HEK293 (cell line): Measurements from ENCODE around the gene MNT.

Source experiments
- CTCF ChIA-PET: fragments of 350-600 bp; formaldehyde crosslinking; extraction: SDS; loops from one replicate; lab custom pipeline; 2021; ENCODE audit warnings: antibody characterized with exemption; lab: Yijun Ruan, JAX
- POLR2A ChIA-PET: fragments of 300-600 bp; formaldehyde crosslinking; extraction: SDS; loops from one replicate; lab custom pipeline; 2020; ENCODE audit warnings: antibody characterized with exemption, inconsistent platforms; lab: Yijun Ruan, JAX
- H3K27ac ChIP-seq: fragments of 200-500 bp; sonication (Bioruptor generic); 2 replicates; pipeline ENCODE4 v1.5.1; 2014; ENCODE audit warnings: low read depth, low read length, control low read depth, inconsistent platforms; ENCODE audit errors: extremely low read depth
- H3K36me3 ChIP-seq, 2 experiments: fragments of 200-500 bp in 1 of 2; sonication (Bioruptor generic) in 1 of 2; 1 replicate in 1 of 2; 2 replicates in 1 of 2; pipeline ENCODE4 v1.5.1; 2014 to 2017; ENCODE audit warnings: inconsistent platforms in 2 of 2, low read length in 2 of 2; ENCODE audit not compliant: control insufficient read depth in 2 of 2, insufficient read depth in 1 of 2
- H3K4me1 ChIP-seq: fragments of 200-500 bp; sonication (Bioruptor generic); 2 replicates; pipeline ENCODE4 v1.5.1; 2014; ENCODE audit warnings: mild to moderate bottlenecking, low read length, inconsistent platforms; ENCODE audit not compliant: control insufficient read depth, insufficient read depth
- H3K4me3 ChIP-seq: 2 replicates; pipeline ENCODE4 v1.5.1; 2011; ENCODE audit warnings: low read depth, mild to moderate bottlenecking, control low read depth, low read length, moderate library complexity
- H3K9me3 ChIP-seq: fragments of 200-500 bp; sonication (Bioruptor generic); 2 replicates; pipeline ENCODE4 v1.5.1; 2014; ENCODE audit warnings: low read depth, low read length, inconsistent platforms; ENCODE audit not compliant: control insufficient read depth, insufficient read depth
- AEBP2 ChIP-seq: fragments of 450-650 bp; formaldehyde crosslinking; IDR thresholded peaks from 2 replicates; pipeline ENCODE4 v1.5.1; 2016; ENCODE audit warnings: missing biosample characterization, missing genetic modification characterization, borderline replicate concordance
- BCL6B ChIP-seq: fragments of 450-650 bp; formaldehyde crosslinking; IDR thresholded peaks from 2 replicates; pipeline ENCODE4 v1.5.1; 2017; ENCODE audit warnings: missing biosample characterization, missing genetic modification characterization
- GLI2 ChIP-seq: fragments of 450-650 bp; formaldehyde crosslinking; IDR thresholded peaks from 2 replicates; pipeline ENCODE4; 2017; ENCODE audit warnings: missing biosample characterization, missing genetic modification characterization, low read depth, borderline replicate concordance
- HOXC10 ChIP-seq: sonication (generic); formaldehyde crosslinking; IDR thresholded peaks from 2 replicates; pipeline ENCODE4 v1.8.1; 2023; ENCODE audit warnings: mild to moderate bottlenecking, missing genetic modification reagents
- KLF17 ChIP-seq: fragments of 450-650 bp; formaldehyde crosslinking; IDR thresholded peaks from 2 replicates; pipeline ENCODE4 v1.5.1; 2016; ENCODE audit warnings: missing biosample characterization, missing genetic modification characterization
- PRDM6 ChIP-seq: fragments of 450-650 bp; formaldehyde crosslinking; IDR thresholded peaks from 2 replicates; pipeline ENCODE4 v1.5.1; 2017; ENCODE audit warnings: missing biosample characterization, missing genetic modification characterization
- SP2 ChIP-seq: fragments of 450-650 bp; formaldehyde crosslinking; IDR thresholded peaks from 2 replicates; pipeline ENCODE4 v1.5.1; 2016; ENCODE audit warnings: missing biosample characterization, missing genetic modification characterization
- ZBTB11 ChIP-seq: fragments of 450-650 bp; formaldehyde crosslinking; conservative IDR thresholded peaks from 2 replicates; pipeline ENCODE4 v1.5.1; 2016; ENCODE audit warnings: low read depth, missing biosample characterization, missing genetic modification characterization
- ZBTB17 ChIP-seq: fragments of 450-650 bp; formaldehyde crosslinking; IDR thresholded peaks from 2 replicates; pipeline ENCODE4 v1.5.1; 2016; ENCODE audit warnings: missing biosample characterization, missing genetic modification characterization
- ZBTB44 ChIP-seq: fragments of 450-650 bp; IDR thresholded peaks from 2 replicates; pipeline ENCODE4 v1.5.1; 2018; ENCODE audit warnings: missing biosample characterization, mild to moderate bottlenecking, missing genetic modification characterization
- ZFHX2 ChIP-seq: fragments of 450-650 bp; formaldehyde crosslinking; conservative IDR thresholded peaks from 2 replicates; pipeline ENCODE4 v1.5.1; 2016; ENCODE audit warnings: missing biosample characterization, missing genetic modification characterization
- ZNF175 ChIP-seq: fragments of 450-650 bp; formaldehyde crosslinking; IDR thresholded peaks from 2 replicates; pipeline ENCODE4 v1.5.1; 2016; ENCODE audit warnings: missing biosample characterization, missing genetic modification characterization
- ZNF292 ChIP-seq: fragments of 450-650 bp; formaldehyde crosslinking; IDR thresholded peaks from 2 replicates; pipeline ENCODE4 v1.5.1; 2016; ENCODE audit warnings: low read depth, missing biosample characterization, missing genetic modification characterization, borderline replicate concordance
- ZNF394 ChIP-seq: fragments of 450-650 bp; formaldehyde crosslinking; IDR thresholded peaks from 2 replicates; pipeline ENCODE4 v1.5.1; 2016; ENCODE audit warnings: missing biosample characterization, missing genetic modification characterization, mild to moderate bottlenecking, moderate library complexity, borderline replicate concordance
- ZNF404 ChIP-seq: fragments of 450-650 bp; formaldehyde crosslinking; IDR thresholded peaks from 2 replicates; pipeline ENCODE4 v1.5.1; 2017; ENCODE audit warnings: missing biosample characterization, missing genetic modification characterization
- ZNF426 ChIP-seq: fragments of 450-650 bp; formaldehyde crosslinking; IDR thresholded peaks from 2 replicates; pipeline ENCODE4 v1.5.1; 2017; ENCODE audit warnings: missing biosample characterization, missing genetic modification characterization, mild to moderate bottlenecking, inconsistent platforms, moderate library complexity
- ZNF561 ChIP-seq: fragments of 450-650 bp; IDR thresholded peaks from 2 replicates; pipeline ENCODE4 v1.5.1; 2018; ENCODE audit warnings: missing biosample characterization, missing genetic modification characterization, borderline replicate concordance
- ZNF623 ChIP-seq: fragments of 450-650 bp; formaldehyde crosslinking; IDR thresholded peaks from 2 replicates; pipeline ENCODE4 v1.5.1; 2016; ENCODE audit warnings: missing biosample characterization, missing genetic modification characterization
- ZNF624 ChIP-seq: fragments of 450-650 bp; formaldehyde crosslinking; IDR thresholded peaks from 2 replicates; pipeline ENCODE4 v1.5.1; 2017; ENCODE audit warnings: missing biosample characterization, missing genetic modification characterization
- ZNF629 ChIP-seq: fragments of 450-650 bp; formaldehyde crosslinking; IDR thresholded peaks from 2 replicates; pipeline ENCODE4 v1.5.1; 2017; ENCODE audit warnings: missing biosample characterization, missing genetic modification characterization
- ZNF660 ChIP-seq: fragments of 450-650 bp; IDR thresholded peaks from 2 replicates; pipeline ENCODE4 v1.5.1; 2018; ENCODE audit warnings: missing biosample characterization, mild to moderate bottlenecking, missing genetic modification characterization
- ZNF707 ChIP-seq: fragments of 450-650 bp; formaldehyde crosslinking; IDR thresholded peaks from 2 replicates; pipeline ENCODE4 v1.5.1; 2016; ENCODE audit warnings: missing biosample characterization, missing genetic modification characterization
- ZNF785 ChIP-seq: fragments of 450-650 bp; formaldehyde crosslinking; IDR thresholded peaks from 2 replicates; pipeline ENCODE4 v1.5.1; 2016; ENCODE audit warnings: missing biosample characterization, missing genetic modification characterization

MNT gene

GRCh38 chr17:2394775-2395201 lies 6.1 kb downstream of the MNT start:
- Histone ChIP-seq H3K4me3 (no peak overlapping the region), H3K4me1 (peaks cover 45% of the 10 kb centered on the region), H3K36me3 (no peaks in the 10 kb centered on the region), H3K27ac (no peak overlapping the region; the same call in 1 of the 2 replicates), H3K9me3 (no peaks in the 10 kb centered on the region)
- TF ChIP-seq AEBP2 (tag by site-specific recombination) (no peak), GLI2 (tag by site-specific recombination) (no peak), ZNF426 (tag by site-specific recombination) (no peak), KLF17 (no peak), ZFHX2 (tag by site-specific recombination) (no peak), ZNF623 (no peak), ZNF785 (tag by site-specific recombination) (no peak), HOXC10 (CRISPR knock-in tag) (no peak), ZNF707 (tag by site-specific recombination) (no peak), ZNF561 (tag by site-specific recombination) (no peak), ZNF624 (no peak), BCL6B (no peak)
- ChIA-PET CTCF (interaction anchor here (0.7 to 1.9 kb wide), 2 partner anchors 21 to 150 kb away, joined by 3 to 7 read pairs; no protein-coding TSS in a partner anchor), POLR2A (no interaction called here)

- CTCF ChIA-PET: interaction anchor here (0.7 to 4.6 kb wide), 2 partner anchors 12 to 149 kb away, joined by 3 to 48 read pairs; no protein-coding TSS in a partner anchor
- no peak overlapping the region; the same call in 1 of the 2 replicates for H3K4me3 ChIP-seq
- peak overlapping the region; percentile 97; the same call in 1 of the 2 replicates for H3K27ac ChIP-seq
- no peaks in the 10 kb centered on the region for H3K9me3 ChIP-seq
- H3K4me1 ChIP-seq: peaks cover 43% of the 10 kb centered on the region
- POLR2A ChIA-PET: interaction anchor here (0.5 to 2.4 kb wide), 3 partner anchors 8 to 1496 kb away, joined by 5 to 20 read pairs (median 8); partner anchors contain the start of genes SGSM2 and TSR1
- no peaks in the 10 kb centered on the region; a peak in 1 of 3 replicates for H3K36me3 ChIP-seq
- TF ChIP-seq ZNF292 (tag by site-specific recombination) (no peak), ZNF660 (no peak), ZNF175 (tag by site-specific recombination) (no peak), ZBTB44 (tag by site-specific recombination) (no peak), ZNF404 (tag by site-specific recombination) (no peak), ZNF394 (tag by site-specific recombination) (no peak), PRDM6 (tag by site-specific recombination) (no peak), ZNF785 (tag by site-specific recombination) (no peak), ZNF629 (tag by site-specific recombination) (no peak), SP2 (tag by site-specific recombination) (peak; percentile 26), ZBTB11 (tag by site-specific recombination) (no peak), ZBTB17 (0 out of 2 replicates have a peak, but pooled peaks have one; percentile 39)
Observed at GRCh38 chr17:2393954-2394749, 6.7 kb downstream of the MNT start.
